HG03457 (cell line): Measurements from ENCODE around the gene DEPDC1B.
A peak's percentile ranks its signal among the peaks of the same experiment; 100 is the strongest.
"Not testable (repeated sequence)": the region's sequence is repeated elsewhere in the genome, so short reads cannot be mapped to it uniquely, and the experiment has no call there.

Experiments
- ATAC-seq: cut with Tn5 transposase; IDR thresholded peaks from one replicate; pipeline ENCODE4 v1.9.1; 2021; ENCODE audit warnings: moderate number of reproducible peaks; ENCODE audit not compliant: unreplicated experiment

Gene DEPDC1B

GRCh38 chr5:60699288-60699608 lies 718 bp downstream of the DEPDC1B start:
- ATAC-seq: peak; percentile 48

DNA sequence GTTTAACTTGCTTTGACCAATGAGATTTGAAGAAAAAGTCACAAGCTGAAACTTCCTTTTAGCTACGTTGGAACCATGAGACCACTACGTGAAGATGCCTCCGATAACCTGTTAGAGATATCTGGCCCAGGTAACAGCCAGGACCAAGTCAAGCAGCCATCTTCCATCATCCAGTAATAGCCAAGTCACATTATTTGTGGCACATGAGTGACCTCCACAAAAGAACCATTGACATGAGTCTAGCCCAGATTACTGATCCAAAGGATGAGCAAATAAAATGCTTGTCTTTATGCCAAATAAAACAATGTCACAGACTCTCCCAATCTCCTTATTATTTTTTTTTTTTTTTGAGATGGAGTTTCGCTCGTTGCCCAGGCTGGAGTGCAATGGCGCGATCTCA lies 1.6 kb downstream of the DEPDC1B start:
- ATAC-seq: no peak

DNA sequence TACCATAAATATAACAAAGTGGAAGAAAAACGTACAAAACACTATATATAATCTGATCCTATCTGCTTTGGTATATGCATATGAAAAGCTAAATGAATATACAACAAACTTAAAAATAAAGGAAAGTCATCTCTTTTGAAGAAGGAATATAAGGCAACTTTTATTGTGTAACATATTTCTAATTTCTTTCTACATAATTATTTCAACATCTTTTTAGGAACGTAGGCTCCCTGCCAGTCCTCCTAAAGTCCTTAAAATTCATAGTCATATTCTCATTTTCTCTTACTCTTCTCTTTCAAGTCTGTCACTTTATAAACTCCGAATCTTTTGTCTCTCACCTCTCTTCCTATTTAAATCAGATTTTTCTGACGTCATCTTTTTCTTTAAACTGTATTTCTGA lies 9.6 kb downstream of the DEPDC1B start:
- no peak for ATAC-seq

- no peak for ATAC-seq
These were observed 11.0 kb downstream of the DEPDC1B start for GRCh38 chr5:60688980-60689379.

DNA sequence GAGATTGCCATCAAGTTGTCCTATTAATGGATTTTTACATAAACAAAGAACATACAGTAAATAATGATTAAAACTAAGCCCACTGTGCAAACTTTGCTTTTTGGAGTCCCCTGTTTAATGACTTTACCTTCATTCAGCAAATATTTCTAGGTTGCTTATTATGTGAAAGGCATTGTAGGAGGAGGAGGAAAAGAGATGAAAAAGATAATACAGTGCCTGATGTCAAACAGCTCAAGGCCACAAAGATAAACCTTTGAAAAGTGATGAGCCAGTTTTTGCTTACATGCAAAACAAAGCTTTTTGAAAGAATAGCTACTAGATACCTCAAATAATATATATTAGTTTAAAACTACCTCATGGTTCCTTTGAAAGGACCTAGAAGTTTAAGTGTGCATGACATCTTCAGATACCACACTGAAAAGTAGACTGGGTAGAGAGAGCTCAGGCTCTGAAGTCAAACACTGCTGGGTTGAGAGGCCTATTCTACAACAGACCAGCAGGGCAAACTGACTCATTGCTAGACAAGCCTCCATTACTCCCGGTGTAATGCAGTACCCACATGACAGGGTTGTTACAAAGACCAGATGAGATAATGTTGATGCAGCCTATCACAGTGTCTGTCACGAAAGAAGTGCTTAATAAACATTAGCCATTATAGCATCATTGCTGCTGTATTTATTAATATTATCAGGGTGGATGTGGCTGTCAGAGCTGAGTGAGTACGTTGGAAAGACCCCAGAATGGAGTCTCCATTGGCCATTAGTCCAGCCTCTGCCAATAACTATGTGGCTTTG lies 11.8 kb downstream of the DEPDC1B start:
- peak; percentile 73 for ATAC-seq

DNA sequence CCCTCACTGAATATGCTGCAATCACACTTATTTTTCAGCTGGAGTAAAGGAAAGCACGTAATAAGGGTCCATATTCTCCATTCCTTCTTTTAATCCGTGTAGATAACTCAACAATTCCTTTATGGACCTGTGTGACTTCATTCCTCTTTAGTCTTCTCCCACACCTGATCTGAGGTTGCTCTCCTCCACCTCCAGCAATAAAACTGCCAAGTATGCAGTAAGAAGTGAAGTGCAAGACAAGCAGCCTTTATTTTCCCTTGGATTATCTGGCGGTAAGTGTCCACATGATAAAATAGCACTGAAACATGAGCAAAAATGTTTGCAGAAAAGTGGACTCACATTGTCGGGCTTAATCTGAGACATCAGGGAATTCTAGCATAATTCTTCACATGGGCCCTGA lies 13.8 kb downstream of the DEPDC1B start:
- no peak for ATAC-seq

DNA sequence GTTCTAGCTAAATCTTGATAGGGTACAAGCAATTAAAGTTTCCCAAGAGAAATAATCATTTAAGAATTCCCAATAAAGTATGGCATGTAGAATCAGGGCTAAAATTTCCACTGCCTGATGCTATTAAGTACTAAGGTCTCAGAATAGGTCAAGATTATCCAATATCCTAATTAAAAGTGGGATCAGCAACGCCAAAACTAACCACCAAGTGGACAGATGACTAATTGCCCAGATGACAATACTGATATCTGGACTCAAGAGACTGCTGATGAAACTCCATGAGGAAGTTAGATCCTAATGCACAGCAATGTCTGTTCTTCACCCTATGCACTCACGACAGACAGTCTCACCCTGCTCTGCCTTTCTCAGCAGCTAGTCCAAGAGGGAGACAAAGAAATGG lies 14.3 kb downstream of the DEPDC1B start:
- no peak for ATAC-seq

- ATAC-seq: no peak
These were observed 14.9 kb downstream of the DEPDC1B start for GRCh38 chr5:60685028-60685427.

- not testable (repeated sequence) for ATAC-seq
These were observed 18.0 kb downstream of the DEPDC1B start for GRCh38 chr5:60682007-60682406.

- no peak for ATAC-seq
These were observed 20.1 kb downstream of the DEPDC1B start for GRCh38 chr5:60679816-60680215.

DNA sequence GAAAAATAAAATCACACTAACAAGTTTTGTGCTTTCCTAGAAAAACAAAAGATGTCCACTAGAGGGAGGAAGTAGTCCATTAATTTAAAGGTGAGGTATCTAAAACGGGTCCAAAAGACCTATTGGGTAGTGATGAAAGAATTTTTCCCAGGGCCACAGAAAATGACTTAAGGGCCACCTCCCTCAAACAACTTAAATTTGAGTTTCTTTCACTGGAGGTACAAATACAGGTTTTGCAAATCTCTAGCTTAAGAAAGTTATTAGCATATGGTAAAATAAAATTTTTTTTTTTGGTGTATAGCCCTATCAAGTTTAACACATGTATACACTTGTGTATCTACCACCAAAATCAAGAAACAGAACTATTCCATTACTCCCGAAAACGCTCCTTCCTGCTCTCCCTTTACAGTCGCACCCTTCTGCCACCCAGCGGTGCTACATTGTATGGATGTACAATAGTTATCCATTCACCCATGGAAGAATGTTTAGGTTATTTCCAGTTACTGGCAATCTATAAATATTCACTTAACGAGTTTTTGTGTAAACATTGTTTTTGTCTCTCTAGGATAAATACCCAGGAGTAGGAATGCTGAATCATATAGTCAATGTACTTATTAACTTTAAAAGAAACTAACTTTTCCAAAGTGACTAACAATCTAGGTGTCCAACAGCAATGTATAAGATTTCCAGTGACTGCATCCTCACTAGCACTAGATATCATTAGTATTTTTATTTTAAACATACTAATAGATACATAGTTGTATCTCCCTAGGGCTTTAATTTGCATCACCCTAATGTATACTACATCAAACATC lies 21.9 kb downstream of the DEPDC1B start:
- ATAC-seq: no peak

DNA sequence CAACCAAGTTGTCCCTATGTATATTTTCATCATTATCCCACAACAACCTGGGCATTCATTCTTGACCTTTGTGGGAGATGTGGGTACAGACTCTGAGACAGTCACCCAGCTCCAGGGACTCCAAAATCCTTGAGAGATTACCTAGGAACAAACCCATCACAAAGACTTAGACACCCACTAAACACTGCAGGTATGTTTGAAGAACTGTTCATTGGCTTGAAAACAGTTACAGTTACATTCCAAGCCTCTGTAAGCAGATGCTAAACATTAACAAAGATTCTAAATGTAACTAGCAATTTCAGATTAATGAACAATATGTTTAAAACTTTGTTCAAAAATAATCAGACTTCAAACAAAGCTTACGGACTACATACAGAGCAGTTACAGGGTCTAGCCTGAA lies 24.7 kb downstream of the DEPDC1B start:
- no peak for ATAC-seq

GRCh38 chr5:60674251-60675069 lies 25.5 kb downstream of the DEPDC1B start:
- no peak for ATAC-seq

DNA sequence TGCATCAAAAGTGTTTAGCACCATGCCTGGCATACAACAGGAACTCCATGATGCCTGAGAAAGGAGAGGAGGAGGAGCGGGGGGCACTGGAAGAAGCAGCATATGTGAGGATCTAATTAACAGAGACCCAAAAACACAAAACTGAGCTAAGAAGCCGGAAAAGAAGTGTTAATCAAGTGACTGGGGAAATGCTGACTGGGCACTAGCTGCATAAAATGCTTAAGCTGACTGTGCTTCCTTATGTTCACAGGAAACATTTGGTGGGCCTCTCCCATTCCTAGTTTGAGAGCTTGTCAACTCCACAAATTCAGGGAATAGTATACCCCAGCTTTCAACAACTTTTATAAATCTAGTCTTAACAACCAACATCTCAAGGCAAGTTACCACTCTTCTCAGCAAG lies 26.6 kb downstream of the DEPDC1B start:
- ATAC-seq: no peak

- no peak for ATAC-seq
These were observed 27.2 kb downstream of the DEPDC1B start for GRCh38 chr5:60672693-60673264.

DNA sequence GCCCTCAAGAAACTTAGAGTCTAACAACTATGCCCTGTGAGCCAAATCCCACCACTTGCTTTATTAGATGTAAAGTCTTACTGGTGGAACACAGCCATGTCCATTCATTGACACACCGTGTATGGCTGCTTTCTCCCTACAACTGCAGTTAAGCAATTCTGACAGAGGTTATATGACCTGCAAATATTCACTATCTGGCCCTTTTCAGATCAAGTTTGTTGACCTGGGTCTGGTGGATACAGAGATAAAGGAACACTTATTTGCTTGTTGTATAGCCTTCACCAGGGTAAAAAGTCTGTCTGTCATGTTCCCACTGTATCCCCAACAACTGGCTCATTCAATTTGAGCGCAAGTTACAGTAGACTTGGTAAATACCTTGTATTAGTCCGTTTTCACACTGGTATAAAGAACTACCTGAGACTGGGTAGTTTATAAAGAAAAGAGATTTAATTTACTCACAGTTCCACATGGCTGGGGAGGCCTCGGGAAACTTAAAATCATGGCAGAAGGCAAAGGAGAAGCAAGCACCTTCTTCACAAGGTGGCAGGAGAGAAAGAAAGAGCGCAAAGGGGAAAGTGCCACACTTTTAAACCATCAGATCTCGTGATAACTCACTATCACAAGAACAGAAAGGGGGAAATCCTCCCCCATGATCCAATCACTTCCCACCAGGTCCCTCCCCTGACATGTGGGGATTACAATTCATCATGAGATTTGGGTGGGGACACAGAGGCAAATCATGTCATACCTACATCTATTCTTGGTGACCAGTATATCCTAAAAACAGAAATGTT lies 27.9 kb downstream of the DEPDC1B start:
- no peak for ATAC-seq

DNA sequence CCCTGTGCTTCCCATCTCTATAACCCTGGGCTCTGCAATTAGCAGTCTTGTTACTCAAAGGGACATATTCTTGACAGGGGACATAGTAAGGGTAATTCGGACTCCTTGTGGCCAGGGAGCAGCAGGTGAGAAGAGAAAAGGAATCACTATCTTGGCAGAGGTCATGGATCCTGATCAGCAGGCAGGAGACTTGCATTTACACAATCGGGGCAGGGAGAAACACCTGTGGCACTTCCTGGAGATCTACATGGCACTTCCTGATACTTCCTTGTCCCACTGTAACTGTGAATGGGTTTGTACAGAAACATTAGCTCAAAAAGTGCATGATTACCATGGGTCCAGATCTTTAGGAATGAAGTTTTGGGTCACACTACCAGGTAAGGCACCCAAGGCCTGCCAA lies 29.2 kb downstream of the DEPDC1B start:
- no peak for ATAC-seq

DNA sequence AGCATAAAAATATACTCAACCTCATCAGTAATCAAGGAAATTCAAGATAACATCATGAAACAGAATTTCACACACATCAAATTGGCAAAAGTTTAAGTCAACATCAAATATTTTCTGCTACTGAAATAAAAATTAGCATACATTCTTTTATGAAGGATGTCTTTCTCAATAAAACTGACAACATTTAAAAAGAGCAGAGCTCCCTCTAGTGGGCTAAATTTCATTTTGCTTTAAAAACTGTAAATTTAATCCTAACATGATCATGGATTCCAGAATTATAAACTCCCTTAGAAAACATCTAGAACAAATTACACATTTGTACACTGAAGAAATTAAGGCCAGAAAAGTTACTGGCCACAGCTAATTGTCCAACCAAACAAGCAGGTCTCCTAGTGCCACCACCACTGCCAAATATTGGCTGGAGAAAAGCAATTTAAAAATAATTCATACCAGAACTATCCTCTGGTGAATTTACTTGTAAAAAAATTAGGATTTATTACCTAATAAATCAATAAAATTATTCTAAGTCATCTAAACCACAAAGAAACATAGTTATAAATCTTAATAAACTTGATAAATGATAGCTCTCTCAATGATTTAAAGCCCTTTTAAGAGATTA lies 31.2 kb downstream of the DEPDC1B start:
- no peak for ATAC-seq

- ATAC-seq: no peak
These were observed 47.9 kb downstream of the DEPDC1B start for GRCh38 chr5:60651872-60652620.
